Pancreas (tissue), 10 donors: ENCODE results near the gene CASP10. TPM values are rescaled to one million over a fixed set of nuclear protein-coding genes. Genes with fewer than 3 reads are reported as not detected.
"Not testable (repeated sequence)": the region's sequence is repeated elsewhere in the genome, so short reads cannot be mapped to it uniquely, and the experiment has no call there.

Experiments
- ATAC-seq, 4 donors: fragments of 200-7000 bp; cut with Tn5 transposase; one replicate each; pipeline versions ENCODE4 v1.8.0 to v1.9.1; 2020; ENCODE audit warnings: mild to moderate bottlenecking in 4 of 4, moderate library complexity in 4 of 4
- DNase-seq, 6 donors: peaks; one replicate each; pipeline ENCODE4 v3.0.0-alpha.2; 2020
- FAIRE-seq: peaks from 2 replicates; lab custom pipeline; 2012; peaks lifted over from hg19 to GRCh38; lab: Jason Lieb, UNC
- H3K27ac ChIP-seq, 4 donors: fragments of 200-600 bp; sonication (generic); 1 replicate in 3 of 4; 2 replicates in 1 of 4; pipeline versions ENCODE4 v1.5.0 to v1.8.0; 2020
- H3K27me3 ChIP-seq, 4 donors: fragments of 200-600 bp; one replicate each; pipeline ENCODE4 v1.8.0; 2021
- H3K36me3 ChIP-seq, 3 donors: fragments of 200-600 bp; sonication (generic) in 1 of 3; one replicate each; pipeline versions ENCODE4 v1.5.0 to v1.8.0; 2020 to 2021
- H3K4me1 ChIP-seq, 3 donors: fragments of 200-600 bp; one replicate each; pipeline ENCODE4 v1.8.0; 2021
- H3K4me3 ChIP-seq, 4 donors: fragments of 200-600 bp; sonication (generic) in 2 of 4; one replicate each; pipeline versions ENCODE4 v1.5.0 to v1.8.0; 2020 to 2021
- H3K9me3 ChIP-seq, 4 donors: fragments of 200-600 bp; one replicate each; pipeline ENCODE4 v1.8.0; 2021
- whole genome bisulfite sequencing, 2 donors: extraction: QIAGEN DNeasy Blood & Tissue Kit; methylation state at CpG; one replicate each; pipeline ENCODE4 v1.1.7; 2013; 5-methylcytosine and 5-hydroxymethylcytosine counted together
- intact Hi-C, 3 donors: fragments of 100-400 bp; cut with DNase I; formaldehyde crosslinking; loops; one replicate each; pipeline versions ENCODE4 v1.11.1 to v1.14.2; 2022
- polyA plus RNA-seq, 2 donors: library from polyadenylated mRNA; stranded (reverse); fragments of 200-250 nt; gene quantifications; one replicate each; pipeline ENCODE4 v1.2.3, GENCODE V29; 2013
- total RNA-seq, 6 donors: library from RNA; stranded (reverse); fragmentation: NEBNext Ultra II Directional in 4 of 6; extraction: Animal tissue kit (Norgen Biotek cat#: 25700) in 4 of 6; gene quantifications; one replicate each; pipeline versions ENCODE4 v1.2.1 to v1.2.4, GENCODE V29; 2021 to 2023
- TF ChIP-seq, protein P1 (sequence below), 4 donors: fragments of 200-600 bp; sonication (generic) in 3 of 4; IDR thresholded peaks; one replicate each; pipeline versions ENCODE4 v1.5.0 to v1.8.0; 2021; ENCODE audit warnings: antibody characterized with exemption in 4 of 4
- donor health status: healthy with polysubstance abuse.
- donor health status: DM: no; HTN: no; CAD: no; lungs with moderate emphysema.
- donor health status: DM: no; HTN: no; CAD: no.
- donor health status: control.
- donor health status: control.
- donor health status: Bipolar disorder and iron deficiency.
- donor health status: DM: yes; HTN: yes; CAD: no.
- donor health status: DM: no; HTN: no; CAD: no.
- donor health status: DM: no; HTN: no; CAD: no.
- donor health status: DM: yes; HTN: yes; CAD: no.

Gene CASP10
- total and polyA plus RNA-seq, 8 donors = 3.0 to 11.7 (median 5.1) TPM

DNA sequence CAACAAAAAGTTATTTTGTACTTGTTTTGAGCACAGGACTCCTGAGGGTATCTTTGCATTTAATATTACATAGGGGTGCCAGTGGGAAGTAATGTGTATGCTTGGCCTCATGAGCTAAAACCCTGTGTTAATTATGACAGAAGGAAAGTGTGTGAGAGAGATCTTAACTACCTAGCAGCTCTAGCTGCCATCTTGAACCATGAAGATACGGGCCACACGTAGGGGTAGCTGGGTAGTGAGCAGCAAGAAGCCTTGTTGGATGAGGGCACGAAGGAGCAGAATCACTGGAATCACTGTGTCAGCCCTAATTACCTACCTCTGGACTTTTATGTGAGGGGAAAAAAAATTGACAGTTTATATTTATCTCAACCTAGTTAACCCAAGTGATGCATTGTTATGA, 15.4 kb upstream of the CASP10 start:
- no peaks in the 10 kb centered on the region for H3K27me3 ChIP-seq
- H3K4me3 ChIP-seq = no peak overlapping the region
- no peak overlapping the region for H3K27ac ChIP-seq
- ATAC-seq = no peak
- H3K4me1 ChIP-seq = no peaks in the 10 kb centered on the region
- no peak for DNase-seq
- 95 to 98% methylated on average over 3 of the region's 3 CpGs for WGBS, 2 donors
- H3K9me3 ChIP-seq = no peaks in the 10 kb centered on the region
- H3K36me3 ChIP-seq = peaks cover 4 to 28% (median 24%) of the 10 kb centered on the region in 3 donors
- intact Hi-C loops = no loop called here
- TF ChIP-seq, protein P1, sequence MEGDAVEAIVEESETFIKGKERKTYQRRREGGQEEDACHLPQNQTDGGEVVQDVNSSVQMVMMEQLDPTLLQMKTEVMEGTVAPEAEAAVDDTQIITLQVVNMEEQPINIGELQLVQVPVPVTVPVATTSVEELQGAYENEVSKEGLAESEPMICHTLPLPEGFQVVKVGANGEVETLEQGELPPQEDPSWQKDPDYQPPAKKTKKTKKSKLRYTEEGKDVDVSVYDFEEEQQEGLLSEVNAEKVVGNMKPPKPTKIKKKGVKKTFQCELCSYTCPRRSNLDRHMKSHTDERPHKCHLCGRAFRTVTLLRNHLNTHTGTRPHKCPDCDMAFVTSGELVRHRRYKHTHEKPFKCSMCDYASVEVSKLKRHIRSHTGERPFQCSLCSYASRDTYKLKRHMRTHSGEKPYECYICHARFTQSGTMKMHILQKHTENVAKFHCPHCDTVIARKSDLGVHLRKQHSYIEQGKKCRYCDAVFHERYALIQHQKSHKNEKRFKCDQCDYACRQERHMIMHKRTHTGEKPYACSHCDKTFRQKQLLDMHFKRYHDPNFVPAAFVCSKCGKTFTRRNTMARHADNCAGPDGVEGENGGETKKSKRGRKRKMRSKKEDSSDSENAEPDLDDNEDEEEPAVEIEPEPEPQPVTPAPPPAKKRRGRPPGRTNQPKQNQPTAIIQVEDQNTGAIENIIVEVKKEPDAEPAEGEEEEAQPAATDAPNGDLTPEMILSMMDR (IDR thresholded peaks at IDR 0.05) = no peak
- no peak for FAIRE-seq

DNA sequence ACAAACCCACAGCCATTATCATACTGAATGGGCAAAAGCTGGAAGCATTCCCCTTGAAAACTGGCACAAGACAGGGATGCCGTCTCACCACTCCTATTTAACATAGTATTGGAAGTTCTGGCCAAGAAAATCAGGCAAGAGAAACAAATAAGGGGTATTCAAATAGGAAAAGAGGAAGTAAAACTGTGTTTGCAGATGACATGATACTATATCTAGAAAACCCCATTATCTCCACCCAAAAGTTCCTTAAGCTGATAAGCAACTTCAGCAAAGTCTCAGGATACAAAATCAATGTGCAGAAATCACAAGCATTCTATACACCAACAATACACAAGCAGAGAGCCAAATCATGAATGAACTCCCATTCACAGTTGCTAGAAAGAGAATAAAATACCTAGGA, 14.4 kb upstream of the CASP10 start:
- ATAC-seq, DNase-seq, H3K4me3 ChIP-seq, intact Hi-C loops, FAIRE-seq, H3K4me1 ChIP-seq, H3K27ac ChIP-seq, H3K9me3 ChIP-seq, H3K27me3 ChIP-seq: not testable (repeated sequence)
- 89 to 91% methylated on average over 1 of the region's 1 CpG for WGBS, 2 donors
- H3K36me3 ChIP-seq = peaks cover 4 to 19% (median 15%) of the 10 kb centered on the region in 3 donors

DNA sequence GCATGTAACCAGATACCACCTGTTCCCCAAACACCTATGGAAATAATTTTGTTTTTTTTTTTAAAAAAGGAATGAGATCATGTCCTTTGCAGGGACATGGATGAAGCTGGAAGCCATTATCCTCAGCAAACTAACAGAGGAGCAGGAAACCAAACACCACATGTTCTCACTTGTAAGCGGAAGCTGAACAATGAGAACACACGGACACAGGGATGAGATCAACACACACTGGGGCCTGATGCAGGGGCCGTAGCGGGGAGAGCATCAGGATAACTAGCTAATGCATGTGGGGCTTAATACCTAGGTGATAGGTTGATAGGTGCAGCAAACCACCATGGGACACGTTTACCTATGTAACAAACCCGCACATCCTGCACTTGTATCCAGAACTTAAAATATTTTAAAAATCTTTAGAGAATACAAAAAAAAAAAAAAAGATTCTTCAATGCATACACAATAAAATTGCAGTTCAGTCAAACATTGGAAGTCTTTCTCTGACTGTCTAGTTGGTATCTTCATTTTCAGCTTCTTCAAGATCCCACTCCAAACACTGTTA, 11.6 kb upstream of the CASP10 start:
- FAIRE-seq (no peak), DNase-seq (no peak), ATAC-seq (no peak)
- 72 to 80% methylated on average over 6 of the region's 6 CpGs for WGBS, 2 donors
- TF ChIP-seq, protein P1 (IDR thresholded peaks at IDR 0.05) = no peak
- no peak overlapping the region for H3K4me3 ChIP-seq
- no peak overlapping the region for H3K27ac ChIP-seq
- intact Hi-C loops = loop anchor here in 1 of 3 donors (10.0 kb wide), 1 partner anchor 267 kb away; no protein-coding TSS in a partner anchor
- H3K27me3 ChIP-seq = no peaks in the 10 kb centered on the region
- peaks cover 0 to 3% (median 2%) of the 10 kb centered on the region in 3 donors for H3K4me1 ChIP-seq
- H3K9me3 ChIP-seq = no peaks in the 10 kb centered on the region
- H3K36me3 ChIP-seq = no peaks in the 10 kb centered on the region

DNA sequence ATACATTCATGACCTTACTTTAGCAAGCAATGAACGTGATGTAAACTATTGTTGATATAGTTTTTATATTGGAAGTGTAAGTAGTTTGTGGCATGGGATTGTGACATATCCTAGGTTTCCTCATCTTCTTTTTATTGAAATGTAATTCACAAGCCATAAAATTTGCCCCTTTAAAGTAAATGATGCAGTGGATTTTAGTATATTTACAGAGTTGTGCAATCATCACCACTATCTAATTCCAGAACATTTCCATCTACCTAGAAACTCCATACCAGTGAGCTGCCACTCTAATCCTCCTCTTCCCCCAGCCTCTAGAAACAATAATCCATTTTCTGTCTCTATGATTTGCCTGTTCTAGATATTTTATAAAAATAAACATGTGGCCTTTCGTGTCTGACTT, 10.7 kb upstream of the CASP10 start:
- ATAC-seq = no peak
- TF ChIP-seq, protein P1 (IDR thresholded peaks at IDR 0.05) = no peak
- H3K4me3 ChIP-seq = no peak overlapping the region
- FAIRE-seq = no peak
- H3K4me1 ChIP-seq = peaks cover 0 to 6% (median 6%) of the 10 kb centered on the region in 3 donors
- H3K27ac ChIP-seq = no peak overlapping the region
- DNase-seq = no peak
- intact Hi-C loops = loop anchor here in 1 of 3 donors (10.0 kb wide), 1 partner anchor 267 kb away; no protein-coding TSS in a partner anchor
- no peaks in the 10 kb centered on the region for H3K27me3 ChIP-seq
- H3K36me3 ChIP-seq = no peaks in the 10 kb centered on the region
- WGBS, 2 donors = 33 to 41% methylated on average over 2 of the region's 2 CpGs
- no peaks in the 10 kb centered on the region for H3K9me3 ChIP-seq

DNA sequence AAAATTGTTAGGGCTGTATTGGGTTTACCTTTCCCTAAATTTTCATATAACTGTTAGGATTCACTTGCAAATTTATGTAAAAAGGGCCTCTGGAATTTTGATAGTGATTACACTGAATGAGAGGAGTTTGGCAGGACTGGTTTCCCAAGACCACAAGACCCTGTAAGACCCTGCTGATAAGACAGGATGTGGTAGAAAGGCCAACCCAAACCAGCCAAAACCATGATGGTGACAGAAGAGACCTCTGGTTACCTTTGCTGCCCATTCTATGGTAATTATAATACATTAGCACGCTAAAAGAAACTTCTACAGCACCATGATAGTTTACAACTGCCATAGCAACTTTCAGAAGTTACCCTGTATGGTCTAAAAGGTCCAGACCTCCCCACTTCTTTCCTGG, 8.3 kb upstream of the CASP10 start:
- DNase-seq (no peak), ATAC-seq (no peak), FAIRE-seq (no peak)
- TF ChIP-seq, protein P1 (IDR thresholded peaks at IDR 0.05) = no peak
- intact Hi-C loops = loop anchor here in 1 of 3 donors (10.0 kb wide), 1 partner anchor 270 kb away; no protein-coding TSS in a partner anchor
- WGBS, 2 donors = 42 to 45% methylated on average over 1 of the region's 1 CpG
- H3K9me3 ChIP-seq = no peaks in the 10 kb centered on the region
- H3K36me3 ChIP-seq = no peaks in the 10 kb centered on the region
- no peak overlapping the region for H3K4me3 ChIP-seq
- H3K27me3 ChIP-seq = no peaks in the 10 kb centered on the region
- no peak overlapping the region for H3K27ac ChIP-seq
- peaks cover 0 to 6% (median 6%) of the 10 kb centered on the region in 3 donors for H3K4me1 ChIP-seq
